Loucy (cell line): Measurements from ENCODE around the gene TYMP.

Source experiments
- H2AFZ ChIP-seq: fragments of 200-600 bp; sonication (generic); 2 replicates; pipeline ENCODE4 v1.6.0; 2016; ENCODE audit warnings: antibody characterized with exemption, mild to moderate bottlenecking, low read length, moderate library complexity
- H3F3A ChIP-seq: fragments of 200-600 bp; 2 replicates; pipeline ENCODE4 v1.6.0; 2016; ENCODE audit warnings: antibody characterized with exemption, low read depth, mild to moderate bottlenecking
- H3K27me3 ChIP-seq: fragments of 200-600 bp; sonication (generic); 2 replicates; pipeline ENCODE4 v1.6.1; 2014; ENCODE audit warnings: low read length, mild to moderate bottlenecking; ENCODE audit not compliant: insufficient read depth, poor library complexity, severe bottlenecking
- H3K36me3 ChIP-seq: fragments of 200-600 bp; sonication (generic); 2 replicates; pipeline ENCODE4 v1.6.1; 2016; ENCODE audit warnings: low read length; ENCODE audit not compliant: insufficient read depth
- H3K4me1 ChIP-seq: fragments of 200-600 bp; sonication (generic); 2 replicates; pipeline ENCODE4 v1.5.1; 2014; ENCODE audit warnings: low read length, mild to moderate bottlenecking; ENCODE audit not compliant: insufficient read depth, poor library complexity, severe bottlenecking
- H3K4me2 ChIP-seq: fragments of 200-600 bp; sonication (generic); 2 replicates; pipeline ENCODE4 v1.6.0; 2014; ENCODE audit warnings: antibody characterized with exemption, low read length, low read depth, mild to moderate bottlenecking; ENCODE audit not compliant: poor library complexity, severe bottlenecking
- H3K4me3 ChIP-seq: fragments of 200-600 bp; sonication (generic); 2 replicates; pipeline ENCODE4 v1.5.1; 2014; ENCODE audit warnings: low read length, mild to moderate bottlenecking, mixed read lengths; ENCODE audit not compliant: poor library complexity, severe bottlenecking
- H3K79me2 ChIP-seq: fragments of 200-600 bp; sonication (generic); 2 replicates; pipeline ENCODE4 v1.6.1; 2014; ENCODE audit warnings: low read length; ENCODE audit not compliant: insufficient read depth
- H3K9ac ChIP-seq: fragments of 200-600 bp; sonication (generic); 2 replicates; pipeline ENCODE4 v1.6.0; 2014; ENCODE audit warnings: mild to moderate bottlenecking, low read depth, low read length, moderate library complexity; ENCODE audit not compliant: poor library complexity, severe bottlenecking
- H3K9me2 ChIP-seq: fragments of 200-600 bp; sonication (generic); replicated peaks from 2 replicates; pipeline ENCODE4 v1.6.1; 2016; ENCODE audit warnings: low read depth, low read length, mixed read lengths
- H3K9me3 ChIP-seq: fragments of 200-600 bp; sonication (generic); 2 replicates; pipeline ENCODE4 v1.6.1; 2014; ENCODE audit warnings: mild to moderate bottlenecking, antibody characterized with exemption, low read length, low read depth; ENCODE audit not compliant: insufficient read depth
- H4K20me1 ChIP-seq: fragments of 200-600 bp; sonication (generic); 2 replicates; pipeline ENCODE4 v1.6.0; 2014; ENCODE audit warnings: antibody characterized with exemption, low read length, mild to moderate bottlenecking; ENCODE audit not compliant: insufficient read depth, poor library complexity, severe bottlenecking
- EZH2phosphoT487 ChIP-seq: fragments of 200-600 bp; IDR thresholded peaks from 2 replicates; pipeline ENCODE4 v1.6.1; 2018; ENCODE audit warnings: antibody characterized with exemption, mild to moderate bottlenecking, moderate library complexity, borderline replicate concordance
- TF ChIP-seq, protein P1 (sequence below): fragments of 200-600 bp; sonication (generic); conservative IDR thresholded peaks from 2 replicates; pipeline ENCODE4 v1.5.1; 2014; ENCODE audit warnings: mild to moderate bottlenecking, antibody characterized with exemption, low read length

TYMP gene

GRCh38 chr22:50547263-50547985, 17.6 kb upstream of the TYMP start:
- Histone ChIP-seq H3K36me3 (no peaks in the 10 kb centered on the region), H2AFZ (no peak overlapping the region), H3K4me1 (peaks cover 31% of the 10 kb centered on the region), H3K9ac (no peak overlapping the region), H3K79me2 (peaks cover 6% of the 10 kb centered on the region; the same call in 1 of the 2 replicates), H3K27me3 (no peaks in the 10 kb centered on the region), H3K4me3 (no peak overlapping the region), H3F3A (no peaks in the 10 kb centered on the region), H4K20me1 (no peaks in the 10 kb centered on the region), H3K9me3 (no peaks in the 10 kb centered on the region), H3K4me2 (no peak overlapping the region), H3K9me2 (no peaks in the 10 kb centered on the region)
- TF ChIP-seq, protein P1, sequence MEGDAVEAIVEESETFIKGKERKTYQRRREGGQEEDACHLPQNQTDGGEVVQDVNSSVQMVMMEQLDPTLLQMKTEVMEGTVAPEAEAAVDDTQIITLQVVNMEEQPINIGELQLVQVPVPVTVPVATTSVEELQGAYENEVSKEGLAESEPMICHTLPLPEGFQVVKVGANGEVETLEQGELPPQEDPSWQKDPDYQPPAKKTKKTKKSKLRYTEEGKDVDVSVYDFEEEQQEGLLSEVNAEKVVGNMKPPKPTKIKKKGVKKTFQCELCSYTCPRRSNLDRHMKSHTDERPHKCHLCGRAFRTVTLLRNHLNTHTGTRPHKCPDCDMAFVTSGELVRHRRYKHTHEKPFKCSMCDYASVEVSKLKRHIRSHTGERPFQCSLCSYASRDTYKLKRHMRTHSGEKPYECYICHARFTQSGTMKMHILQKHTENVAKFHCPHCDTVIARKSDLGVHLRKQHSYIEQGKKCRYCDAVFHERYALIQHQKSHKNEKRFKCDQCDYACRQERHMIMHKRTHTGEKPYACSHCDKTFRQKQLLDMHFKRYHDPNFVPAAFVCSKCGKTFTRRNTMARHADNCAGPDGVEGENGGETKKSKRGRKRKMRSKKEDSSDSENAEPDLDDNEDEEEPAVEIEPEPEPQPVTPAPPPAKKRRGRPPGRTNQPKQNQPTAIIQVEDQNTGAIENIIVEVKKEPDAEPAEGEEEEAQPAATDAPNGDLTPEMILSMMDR = no peak

GRCh38 chr22:50546326-50547262, 16.8 kb upstream of the TYMP start:
- H3K9ac ChIP-seq = peak overlapping the region; percentile 46
- H3K27me3 ChIP-seq = no peaks in the 10 kb centered on the region
- peaks cover 6% of the 10 kb centered on the region; the same call in 1 of the 2 replicates for H3K79me2 ChIP-seq
- no peak overlapping the region for H2AFZ ChIP-seq
- TF ChIP-seq, protein P1 = no peak
- TF ChIP-seq EZH2phosphoT487 = no peak
- H3F3A ChIP-seq = no peaks in the 10 kb centered on the region
- H3K9me3 ChIP-seq = no peaks in the 10 kb centered on the region
- H3K4me2 ChIP-seq = peak overlapping the region; percentile 75
- H3K9me2 ChIP-seq = no peaks in the 10 kb centered on the region
- no peaks in the 10 kb centered on the region for H4K20me1 ChIP-seq
- peaks cover 31% of the 10 kb centered on the region for H3K4me1 ChIP-seq
- H3K36me3 ChIP-seq = no peaks in the 10 kb centered on the region
- H3K4me3 ChIP-seq = no peak overlapping the region

DNA sequence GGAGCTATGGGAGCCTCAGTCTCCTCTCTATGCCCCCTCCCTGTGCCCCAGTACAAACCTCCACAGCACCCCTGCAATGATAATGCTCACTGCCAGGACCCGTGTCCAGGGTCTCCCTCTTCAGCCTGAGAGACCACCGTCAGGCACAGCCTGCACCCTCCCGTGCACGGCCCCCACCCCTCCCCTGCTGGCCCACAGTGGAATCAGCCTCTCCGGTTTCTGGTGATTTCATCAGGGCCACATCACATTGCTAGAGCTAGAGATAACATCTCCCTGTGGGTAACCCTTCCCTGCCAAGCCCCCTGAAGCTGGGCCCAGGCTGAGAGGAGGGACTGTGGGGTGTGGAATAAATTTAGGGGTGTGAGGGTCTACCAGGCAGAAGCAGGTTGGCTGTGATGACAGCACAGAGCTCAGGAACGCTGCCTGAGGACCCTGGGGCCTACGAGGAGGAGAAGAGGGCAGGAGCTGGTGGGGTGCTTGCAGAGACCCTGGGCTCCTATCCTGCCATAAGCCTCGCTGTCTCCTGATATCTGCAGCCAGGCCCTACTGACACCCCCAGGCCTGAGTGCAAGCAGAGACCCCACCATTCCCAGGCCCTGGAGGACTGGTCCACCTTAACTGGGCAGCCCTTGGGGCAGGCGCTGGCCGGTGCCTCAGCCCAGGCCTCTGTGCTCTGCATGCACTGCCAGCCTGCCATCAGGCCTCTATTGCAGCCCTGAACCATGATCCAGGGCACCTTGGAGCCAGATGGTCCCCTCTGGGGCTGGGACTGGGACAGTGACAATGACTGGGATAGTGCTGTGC, 15.9 kb upstream of the TYMP start, which contains the start of gene KLHDC7B:
KLHDC7B (plus strand) TSS at position 378 of the 804 bp plus-strand sequence; CDS start at position 723, 345 bp downstream.
- Histone ChIP-seq H3K9me2 (no peaks in the 10 kb centered on the region), H3K4me2 (peak within 1 kb of the TSS; percentile 75), H3K4me3 (peak within 1 kb of the TSS; percentile 49), H3K9ac (peak within 1 kb of the TSS; percentile 46), H3K79me2 (peaks cover 6% of the 10 kb centered on the region; the same call in 1 of the 2 replicates), H2AFZ (no peak within 1 kb of the TSS), H3K36me3 (no peaks in the 10 kb centered on the region), H3K27me3 (no peaks in the 10 kb centered on the region), H3K4me1 (peaks cover 31% of the 10 kb centered on the region), H3K9me3 (no peaks in the 10 kb centered on the region), H3F3A (no peaks in the 10 kb centered on the region), H4K20me1 (no peaks in the 10 kb centered on the region)
- TF ChIP-seq, protein P1 = peak; percentile 47
- no peak for TF ChIP-seq EZH2phosphoT487
